K562 (cell line): Measurements from ENCODE around the gene CRCP. TPM values are rescaled to one million over a fixed set of nuclear protein-coding genes. Genes with fewer than 3 reads are reported as not detected.

Source experiments
- ATAC-seq: fragments of 200-7000 bp; cut with Tn5 transposase; 3 replicates; pipeline ENCODE4 v1.9.1; 2020; ENCODE audit warnings: moderate library complexity
- BruUV-seq: library from RNA; stranded (reverse); fragments of 400-500 nt; replicated peaks from 2 replicates; lab custom pipeline; 2021; lab: Mats Ljungman, UMichigan
- CTCF ChIA-PET: fragments of 300-600 bp; formaldehyde crosslinking; extraction: SDS; loops from one replicate; lab custom pipeline; 2021; ENCODE audit warnings: low intra/inter-chr PET ratio; lab: Yijun Ruan, JAX
- POLR2A ChIA-PET: fragments of 300-600, 350-650 bp; sonication (Branson Sonifier 250); formaldehyde crosslinking; extraction: SDS; loops from one replicate; lab custom pipeline; 2021; ENCODE audit warnings: antibody characterized with exemption, inconsistent platforms; lab: Yijun Ruan, JAX
- DNase-seq, 4 experiments: peaks; one replicate each; pipeline versions ENCODE4 v3.0.0 to v3.0.0-alpha.2; 2011 to 2018; ENCODE audit warnings: low spot score in 3 of 4, mixed read lengths in 3 of 4; ENCODE audit errors: extremely low read depth in 1 of 4
- FAIRE-seq: peaks from 2 replicates; lab custom pipeline; 2011; peaks lifted over from hg19 to GRCh38; lab: Jason Lieb, UNC
- H2AFZ ChIP-seq: 2 replicates; pipeline ENCODE4 v1.6.0; 2011; ENCODE audit warnings: low read depth, low read length, control low read depth, inconsistent platforms
- H3K27ac ChIP-seq: fragments of 200-600 bp; 3 replicates; pipeline ENCODE4 v1.8.0; 2011; ENCODE audit warnings: low read depth, mild to moderate bottlenecking, control low read depth, inconsistent platforms, low read length, moderate library complexity, mixed read lengths; ENCODE audit errors: extremely low read depth
- H3K27me3 ChIP-seq, 2 experiments: fragments of 300-600 bp in 1 of 2; 2 replicates in 1 of 2; 3 replicates in 1 of 2; pipeline versions ENCODE4 v1.6.0 to v1.8.0; 2011; ENCODE audit warnings: inconsistent platforms in 2 of 2, low read length in 2 of 2, mild to moderate bottlenecking in 1 of 2, mixed read lengths in 1 of 2, moderate library complexity in 1 of 2; ENCODE audit not compliant: control insufficient read depth in 2 of 2, insufficient read depth in 2 of 2
- H3K36me3 ChIP-seq: fragments of 300-600 bp; 3 replicates; pipeline ENCODE4 v1.8.0; 2011; ENCODE audit warnings: mild to moderate bottlenecking, low read length, inconsistent platforms; ENCODE audit not compliant: control insufficient read depth, insufficient read depth
- H3K4me1 ChIP-seq, 2 experiments: fragments of 200-600 bp in 1 of 2; replicated peaks in 1 of 2; 2 replicates in 1 of 2; 3 replicates in 1 of 2; pipeline versions ENCODE4 v1.5.1 to v1.8.0; 2011; ENCODE audit warnings: inconsistent platforms in 2 of 2, low read length in 2 of 2, mild to moderate bottlenecking in 1 of 2, mixed read lengths in 1 of 2, moderate library complexity in 1 of 2; ENCODE audit not compliant: control insufficient read depth in 2 of 2, insufficient read depth in 2 of 2
- H3K4me2 ChIP-seq: 2 replicates; pipeline ENCODE4 v1.6.1; 2011; ENCODE audit warnings: low read length, control low read depth, inconsistent platforms, mixed read lengths; ENCODE audit not compliant: insufficient read depth
- H3K4me3 ChIP-seq: fragments of 200-600 bp; sonication (generic), shearing (Covaris generic); 2 replicates; pipeline ENCODE4 v1.5.1; 2016; ENCODE audit warnings: control low read depth, inconsistent platforms
- H3K79me2 ChIP-seq: fragments of 200-600 bp; 3 replicates; pipeline ENCODE4 v1.8.0; 2011; ENCODE audit warnings: low read length, inconsistent platforms; ENCODE audit not compliant: control insufficient read depth, insufficient read depth
- H3K9ac ChIP-seq, 2 experiments: 2 replicates each; pipeline versions ENCODE4 v1.6.0 to v1.6.1; 2011; ENCODE audit warnings: low read depth in 2 of 2, low read length in 2 of 2, control low read depth in 1 of 2, inconsistent platforms in 1 of 2, mild to moderate bottlenecking in 1 of 2, mixed read lengths in 1 of 2; ENCODE audit not compliant: insufficient read depth in 1 of 2
- H3K9me1 ChIP-seq: one replicate; pipeline ENCODE4 v1.6.0; 2011; ENCODE audit warnings: inconsistent platforms, mild to moderate bottlenecking, low read length, moderate library complexity; ENCODE audit not compliant: control insufficient read depth, insufficient read depth
- H3K9me3 ChIP-seq: replicated peaks from 2 replicates; pipeline ENCODE4 v1.5.1; 2011; ENCODE audit warnings: low read depth, low read length, inconsistent platforms; ENCODE audit not compliant: control insufficient read depth, insufficient read depth
- H4K20me1 ChIP-seq: replicated peaks from 2 replicates; pipeline ENCODE4 v1.6.1; 2011; ENCODE audit warnings: low read length, inconsistent platforms, mixed read lengths; ENCODE audit not compliant: control insufficient read depth, insufficient read depth
- BRF1 ChIP-seq: IDR thresholded peaks from 3 replicates; pipeline ENCODE4 v1.6.1; 2011; ENCODE audit warnings: borderline replicate concordance, mild to moderate bottlenecking; ENCODE audit not compliant: insufficient read length; ENCODE audit errors: extremely low read depth
- KLF10 ChIP-seq: fragments of 250-450 bp; sonication (Bioruptor Pico); IDR thresholded peaks from 2 replicates; pipeline ENCODE4 v1.6.1; 2021; ENCODE audit warnings: matching md5 sums
- KLF16 ChIP-seq: IDR thresholded peaks from 2 replicates; pipeline ENCODE4 v1.6.1; 2016; ENCODE audit warnings: antibody characterized with exemption
- RBFOX2 ChIP-seq: fragments of 200-400 bp; formaldehyde crosslinking; IDR thresholded peaks from 2 replicates; pipeline ENCODE4 v1.6.1; 2017; ENCODE audit warnings: low read depth, mild to moderate bottlenecking, low read length, moderate library complexity
- STAT5B ChIP-seq: fragments of 250-450 bp; sonication (Bioruptor Pico); IDR thresholded peaks from 2 replicates; pipeline ENCODE4 v1.8.0; 2021; ENCODE audit warnings: mild to moderate bottlenecking, inconsistent platforms
- ZNF561 ChIP-seq: fragments of 450-650 bp; formaldehyde crosslinking; conservative IDR thresholded peaks from 2 replicates; pipeline ENCODE4 v1.4.0; 2020; ENCODE audit warnings: mild to moderate bottlenecking, moderate library complexity
- WGBS: fragments of 100-300 bp; shearing (Covaris generic); methylation state at CpG from one replicate; pipeline ENCODE4 v1.1.6; 2016; ENCODE audit warnings: low coverage, mixed read lengths; ENCODE audit not compliant: insufficient coverage; ENCODE audit errors: missing lambda C conversion rate; 5-methylcytosine and 5-hydroxymethylcytosine counted together
- in situ Hi-C: fragments of 300-500 bp; cut with MboI; formaldehyde crosslinking; loops from 4 replicates; pipeline ENCODE4 v1.15.0; 2018; ENCODE audit warnings: inconsistent platforms, mixed read lengths
- intact Hi-C: fragments of 100-400 bp; cut with micrococcal nuclease; formaldehyde crosslinking; loops from 2 replicates; pipeline ENCODE4 v1.14.2; 2022
- polyA plus RNA-seq, 8 experiments: library from polyadenylated mRNA; depleted of rRNA in 4 of 8; stranded (reverse) in 5 of 8; unstranded in 3 of 8; fragments of >200 nt; fragmentation: Nextera tagmentation in 2 of 8; fragmentation: Illumina TruSeq in 1 of 8; extraction: Ambion mirVana in 2 of 8; extraction: Trizol in 1 of 8; gene quantifications; 2 replicates each; pipeline versions ENCODE4 v1.2.1 to v1.2.3, GENCODE V29; 2011 to 2014; ENCODE audit warnings: inconsistent platforms in 1 of 8, missing spikeins in 1 of 8
- total RNA-seq, 7 experiments: library from RNA; depleted of rRNA in 6 of 7; stranded (reverse); fragments of >200 nt in 6 of 7; fragmentation: Illumina TruSeq in 2 of 7; extraction: Trizol in 2 of 7; gene quantifications; 2 replicates each; pipeline versions ENCODE4 v1.2.1 to v1.2.3, GENCODE V29; 2011 to 2021; ENCODE audit warnings: low replicate concordance in 1 of 7
- TF ChIP-seq, protein P1 (sequence below), 2 experiments: IDR thresholded peaks; 2 replicates each; pipeline ENCODE4 v1.6.1; 2011; ENCODE audit warnings: borderline replicate concordance in 1 of 2, control low read depth in 1 of 2, low read depth in 1 of 2, low read length in 1 of 2, mild to moderate bottlenecking in 1 of 2, mixed read lengths in 1 of 2, moderate library complexity in 1 of 2; ENCODE audit not compliant: insufficient read depth in 1 of 2, insufficient read length in 1 of 2, poor library complexity in 1 of 2, severe bottlenecking in 1 of 2; ENCODE audit errors: extremely low read depth in 1 of 2
- TF ChIP-seq, protein P2 (sequence below): fragments of 250-450 bp; sonication (Bioruptor Pico); IDR thresholded peaks from 2 replicates; pipeline ENCODE4 v1.8.0; 2022; ENCODE audit warnings: inconsistent platforms
- TF ChIP-seq, protein P3 (sequence below), 2 experiments: fragments of 450-650 bp in 1 of 2; IDR thresholded peaks; 2 replicates each; pipeline ENCODE4 v1.6.1; 2011 to 2017; ENCODE audit warnings: low read depth in 2 of 2, antibody characterized with exemption in 1 of 2, borderline replicate concordance in 1 of 2, low read length in 1 of 2, mild to moderate bottlenecking in 1 of 2, mixed read lengths in 1 of 2; ENCODE audit not compliant: control insufficient read depth in 1 of 2
- TF ChIP-seq, protein P4 (sequence below): fragments of 250-450 bp; sonication (Bioruptor Pico); IDR thresholded peaks from 2 replicates; pipeline ENCODE4 v1.4.0; 2020; ENCODE audit warnings: mild to moderate bottlenecking, moderate library complexity

The CRCP gene
- total and polyA plus RNA-seq, 9 of the 15 experiments (the other 6 are each of a cell fraction or from before 2014, with no cell fraction given): 22.1 to 58.3 (median 43.4) TPM

DNA sequence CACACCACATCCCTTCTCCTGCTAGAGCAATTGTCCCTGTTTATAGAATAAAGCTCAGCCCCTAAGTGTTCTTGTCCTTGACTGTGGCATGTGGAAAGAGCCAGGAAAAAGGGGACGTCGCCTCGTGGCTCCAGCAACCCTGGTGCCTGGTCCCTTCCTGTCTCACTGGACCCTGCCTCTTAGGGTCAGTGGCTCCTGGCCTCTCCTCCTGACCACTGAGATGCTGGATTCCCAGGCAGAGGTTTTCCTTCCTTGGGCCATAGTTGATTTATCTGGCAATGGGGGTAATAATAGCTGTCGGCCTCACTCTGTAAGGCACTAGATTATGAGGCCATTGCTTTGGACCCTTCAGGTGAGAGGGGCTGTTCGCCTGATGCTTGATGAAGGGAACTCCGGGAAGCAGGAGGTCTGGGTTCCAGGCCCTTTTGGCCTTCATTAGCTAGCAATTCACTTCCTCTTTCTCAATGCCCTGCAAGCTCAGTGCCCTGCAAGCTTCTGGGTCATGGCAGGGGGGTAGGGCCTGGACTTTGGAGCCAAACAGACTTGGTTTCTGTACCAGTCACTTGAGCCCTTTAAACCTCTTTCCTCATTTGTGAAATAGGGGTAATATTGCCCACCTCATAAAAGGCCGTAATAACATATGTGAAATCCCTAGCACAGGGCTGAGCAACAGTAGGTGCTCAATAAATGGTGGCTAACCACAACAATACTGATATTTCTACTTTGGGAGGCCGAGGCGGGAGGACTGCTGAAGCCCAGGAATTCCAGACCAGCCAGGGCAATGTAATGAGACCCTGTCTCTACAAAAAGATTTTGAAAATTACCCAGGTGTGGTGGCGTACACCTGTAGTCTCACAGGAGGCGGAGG lies 38.0 kb upstream of the CRCP start (continued):
- no peak for TF ChIP-seq ZNF561 (CRISPR knock-in tag)
- TF ChIP-seq KLF10 (CRISPR knock-in tag): no peak
- TF ChIP-seq, protein P1, sequence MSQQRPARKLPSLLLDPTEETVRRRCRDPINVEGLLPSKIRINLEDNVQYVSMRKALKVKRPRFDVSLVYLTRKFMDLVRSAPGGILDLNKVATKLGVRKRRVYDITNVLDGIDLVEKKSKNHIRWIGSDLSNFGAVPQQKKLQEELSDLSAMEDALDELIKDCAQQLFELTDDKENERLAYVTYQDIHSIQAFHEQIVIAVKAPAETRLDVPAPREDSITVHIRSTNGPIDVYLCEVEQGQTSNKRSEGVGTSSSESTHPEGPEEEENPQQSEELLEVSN (IDR thresholded peaks at IDR 0.05; ENCODE audit: borderline replicate concordance in 1 of 2, extremely low read depth in 1 of 2, insufficient read depth in 1 of 2, insufficient read length in 1 of 2, low read depth in 1 of 2, low read length in 1 of 2, poor library complexity in 1 of 2, severe bottlenecking in 1 of 2): peak in 1 of 2 experiments; percentile 13

DNA sequence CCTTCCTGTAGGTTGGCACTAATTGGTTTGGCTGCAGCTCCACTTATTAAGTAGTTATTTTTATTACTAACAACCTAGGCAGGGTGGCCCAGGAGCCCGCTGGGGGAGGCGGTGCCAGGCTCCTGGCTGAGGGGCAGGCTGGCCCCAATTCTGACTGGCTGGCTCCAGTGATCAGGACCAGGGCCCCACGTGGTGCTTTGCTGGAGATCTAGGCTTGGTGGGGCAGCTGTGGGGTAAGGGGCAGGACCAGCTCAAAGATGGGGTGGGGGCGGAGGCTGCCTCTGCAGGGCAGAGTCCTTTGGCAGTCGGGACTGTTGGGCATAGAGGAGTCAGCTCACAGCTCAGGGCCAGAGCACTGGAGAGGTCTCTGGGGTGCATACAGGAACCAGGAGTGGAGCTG lies 36.6 kb upstream of the CRCP start:
- TF ChIP-seq, protein P2, sequence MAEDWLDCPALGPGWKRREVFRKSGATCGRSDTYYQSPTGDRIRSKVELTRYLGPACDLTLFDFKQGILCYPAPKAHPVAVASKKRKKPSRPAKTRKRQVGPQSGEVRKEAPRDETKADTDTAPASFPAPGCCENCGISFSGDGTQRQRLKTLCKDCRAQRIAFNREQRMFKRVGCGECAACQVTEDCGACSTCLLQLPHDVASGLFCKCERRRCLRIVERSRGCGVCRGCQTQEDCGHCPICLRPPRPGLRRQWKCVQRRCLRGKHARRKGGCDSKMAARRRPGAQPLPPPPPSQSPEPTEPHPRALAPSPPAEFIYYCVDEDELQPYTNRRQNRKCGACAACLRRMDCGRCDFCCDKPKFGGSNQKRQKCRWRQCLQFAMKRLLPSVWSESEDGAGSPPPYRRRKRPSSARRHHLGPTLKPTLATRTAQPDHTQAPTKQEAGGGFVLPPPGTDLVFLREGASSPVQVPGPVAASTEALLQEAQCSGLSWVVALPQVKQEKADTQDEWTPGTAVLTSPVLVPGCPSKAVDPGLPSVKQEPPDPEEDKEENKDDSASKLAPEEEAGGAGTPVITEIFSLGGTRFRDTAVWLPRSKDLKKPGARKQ: no peak
- TF ChIP-seq STAT5B (no peak), BRF1 (no peak), KLF16 (no peak), RBFOX2 (peak; percentile 17; the same call in 1 of the 2 replicates)
- TF ChIP-seq, protein P3, sequence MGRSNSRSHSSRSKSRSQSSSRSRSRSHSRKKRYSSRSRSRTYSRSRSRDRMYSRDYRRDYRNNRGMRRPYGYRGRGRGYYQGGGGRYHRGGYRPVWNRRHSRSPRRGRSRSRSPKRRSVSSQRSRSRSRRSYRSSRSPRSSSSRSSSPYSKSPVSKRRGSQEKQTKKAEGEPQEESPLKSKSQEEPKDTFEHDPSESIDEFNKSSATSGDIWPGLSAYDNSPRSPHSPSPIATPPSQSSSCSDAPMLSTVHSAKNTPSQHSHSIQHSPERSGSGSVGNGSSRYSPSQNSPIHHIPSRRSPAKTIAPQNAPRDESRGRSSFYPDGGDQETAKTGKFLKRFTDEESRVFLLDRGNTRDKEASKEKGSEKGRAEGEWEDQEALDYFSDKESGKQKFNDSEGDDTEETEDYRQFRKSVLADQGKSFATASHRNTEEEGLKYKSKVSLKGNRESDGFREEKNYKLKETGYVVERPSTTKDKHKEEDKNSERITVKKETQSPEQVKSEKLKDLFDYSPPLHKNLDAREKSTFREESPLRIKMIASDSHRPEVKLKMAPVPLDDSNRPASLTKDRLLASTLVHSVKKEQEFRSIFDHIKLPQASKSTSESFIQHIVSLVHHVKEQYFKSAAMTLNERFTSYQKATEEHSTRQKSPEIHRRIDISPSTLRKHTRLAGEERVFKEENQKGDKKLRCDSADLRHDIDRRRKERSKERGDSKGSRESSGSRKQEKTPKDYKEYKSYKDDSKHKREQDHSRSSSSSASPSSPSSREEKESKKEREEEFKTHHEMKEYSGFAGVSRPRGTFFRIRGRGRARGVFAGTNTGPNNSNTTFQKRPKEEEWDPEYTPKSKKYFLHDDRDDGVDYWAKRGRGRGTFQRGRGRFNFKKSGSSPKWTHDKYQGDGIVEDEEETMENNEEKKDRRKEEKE (IDR thresholded peaks at IDR 0.05; ENCODE audit: borderline replicate concordance in 1 of 2, control insufficient read depth in 1 of 2, low read depth in 2 of 2, low read length in 1 of 2): no peak
- TF ChIP-seq, protein P4, sequence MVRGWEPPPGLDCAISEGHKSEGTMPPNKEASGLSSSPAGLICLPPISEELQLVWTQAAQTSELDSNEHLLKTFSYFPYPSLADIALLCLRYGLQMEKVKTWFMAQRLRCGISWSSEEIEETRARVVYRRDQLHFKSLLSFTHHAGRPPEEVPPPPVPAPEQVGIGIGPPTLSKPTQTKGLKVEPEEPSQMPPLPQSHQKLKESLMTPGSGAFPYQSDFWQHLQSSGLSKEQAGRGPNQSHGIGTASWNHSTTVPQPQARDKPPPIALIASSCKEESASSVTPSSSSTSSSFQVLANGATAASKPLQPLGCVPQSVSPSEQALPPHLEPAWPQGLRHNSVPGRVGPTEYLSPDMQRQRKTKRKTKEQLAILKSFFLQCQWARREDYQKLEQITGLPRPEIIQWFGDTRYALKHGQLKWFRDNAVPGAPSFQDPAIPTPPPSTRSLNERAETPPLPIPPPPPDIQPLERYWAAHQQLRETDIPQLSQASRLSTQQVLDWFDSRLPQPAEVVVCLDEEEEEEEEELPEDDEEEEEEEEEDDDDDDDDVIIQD (CRISPR knock-in tag): no peak
- intact Hi-C loops: no loop called here
- Histone ChIP-seq H3K9me1 (no peaks in the 10 kb centered on the region), H4K20me1 (no peaks in the 10 kb centered on the region), H3K36me3 (peaks cover 35% of the 10 kb centered on the region; the same call in 2 of the 3 replicates), H3K27me3 (no peaks in the 10 kb centered on the region), H3K9ac (peak overlapping the region in 1 of 2 experiments; percentile 63; a peak in 2 of 4 replicates), H3K4me1 (peaks cover 11 to 31% of the 10 kb centered on the region in 2 experiments; a peak in 4 of 5 replicates), H3K27ac (no peak overlapping the region), H3K9me3 (no peaks in the 10 kb centered on the region), H3K79me2 (peaks cover 16% of the 10 kb centered on the region), H3K4me3 (no peak overlapping the region), H2AFZ (no peak overlapping the region), H3K4me2 (no peak overlapping the region)
- FAIRE-seq (no peak), ATAC-seq (no peak), DNase-seq (peak in 1 of 4 experiments; percentile 11)
- ChIA-PET POLR2A (interaction anchor here (0.6 to 0.9 kb wide), 2 partner anchors 16 to 114 kb away, joined by 3 to 5 read pairs; no protein-coding TSS in a partner anchor), CTCF (no interaction called here)
- BruUV-seq: no TSS peak
- in situ Hi-C loops: no loop called here
- WGBS: 85% methylated on average over 5 of the region's 5 CpGs
